Measurements from ENCODE around the gene BAK1. TPM values are rescaled to one million over a fixed set of nuclear protein-coding genes. Genes with fewer than 3 reads are reported as not detected.

Gene BAK1
- polyA plus RNA-seq, 1 donor (not counting 4 experiments of a cell fraction or from before 2014, with no cell fraction given) = 61.1 TPM

DNA sequence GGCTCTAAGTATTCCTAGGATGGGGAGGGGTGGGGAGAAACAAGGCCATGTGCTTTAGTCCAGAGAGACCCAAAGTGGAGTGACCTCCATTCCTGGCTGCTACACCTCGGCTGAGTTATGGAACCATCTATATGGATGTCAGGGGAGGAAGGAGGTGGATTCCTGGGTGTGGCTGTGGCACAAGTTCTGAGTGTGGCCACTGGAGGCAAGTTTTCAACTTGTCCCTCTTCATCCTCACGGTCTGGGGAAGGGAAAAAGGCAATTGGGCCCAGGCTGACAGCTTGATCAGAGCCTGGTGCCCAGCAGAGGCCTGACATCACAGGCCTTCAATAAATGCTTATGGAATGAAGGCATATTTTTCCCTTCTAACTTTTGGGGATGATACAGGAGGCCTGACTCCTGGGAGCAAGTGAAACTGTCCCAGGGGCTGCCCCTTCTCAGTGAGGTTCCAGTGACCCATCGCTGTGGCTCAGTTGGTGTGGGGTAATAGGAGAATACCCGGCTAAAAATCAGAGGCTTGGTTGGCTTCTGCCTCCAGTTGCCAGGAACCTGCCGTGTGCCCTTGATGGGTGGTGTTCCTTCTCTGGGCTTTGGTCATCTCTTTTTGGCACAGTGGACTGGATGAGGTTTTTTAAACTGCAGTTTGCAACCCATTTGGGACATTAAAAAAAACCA, 39.2 kb upstream of the BAK1 start:
- Histone ChIP-seq H3K36me3 (ENCODE audit: control insufficient read depth in 2 of 2, extremely low read depth in 1 of 2, insufficient read depth in 2 of 2, low read length in 2 of 2) (peaks cover 5 to 10% of the 10 kb centered on the region in 2 experiments), H3K4me2 (ENCODE audit: control insufficient read depth, extremely low read depth, insufficient read depth, low read depth, low read length) (peak overlapping the region; percentile 93), H3K27ac (ENCODE audit: control insufficient read depth, insufficient read depth, low read length) (peak overlapping the region; percentile 2), H3K9ac (ENCODE audit: control insufficient read depth, extremely low read depth, insufficient read depth, low read length) (no peak overlapping the region), H3K4me3 (ENCODE audit: control insufficient read depth in 2 of 3, extremely low read depth in 1 of 3, insufficient read depth in 2 of 3, low read depth in 1 of 3, low read length in 3 of 3) (no peak overlapping the region), H4K20me1 (ENCODE audit: control insufficient read depth, extremely low read depth, insufficient read depth, low read length) (peaks cover 8% of the 10 kb centered on the region), H3K9me1 (ENCODE audit: control insufficient read depth, extremely low read depth, insufficient read depth, low read length) (no peaks in the 10 kb centered on the region), H3K27me3 (ENCODE audit: control insufficient read depth, extremely low read depth, insufficient read depth, low read length) (no peaks in the 10 kb centered on the region), H3K9me3 (ENCODE audit: control insufficient read depth, low read depth, low read length) (no peaks in the 10 kb centered on the region), H2AFZ (ENCODE audit: control insufficient read depth, low read length) (no peak overlapping the region), H3K79me2 (ENCODE audit: control insufficient read depth, insufficient read depth, low read length) (peaks cover 31% of the 10 kb centered on the region), H3K4me1 (ENCODE audit: control insufficient read depth, extremely low read depth, insufficient read depth, low read length) (peaks cover 33% of the 10 kb centered on the region)
- FAIRE-seq = no peak
- dilution Hi-C loops (cut with MboI; ENCODE audit: extremely low pct_ligation_motif_present, low sequenced_read_pairs) = no loop called here
- no peak for DNase-seq (ENCODE audit: low read depth, low spot score)
- TF ChIP-seq EZH2 (IDR thresholded peaks at IDR 0.05; ENCODE audit: low read length) = no peak
- TF ChIP-seq, protein P1, sequence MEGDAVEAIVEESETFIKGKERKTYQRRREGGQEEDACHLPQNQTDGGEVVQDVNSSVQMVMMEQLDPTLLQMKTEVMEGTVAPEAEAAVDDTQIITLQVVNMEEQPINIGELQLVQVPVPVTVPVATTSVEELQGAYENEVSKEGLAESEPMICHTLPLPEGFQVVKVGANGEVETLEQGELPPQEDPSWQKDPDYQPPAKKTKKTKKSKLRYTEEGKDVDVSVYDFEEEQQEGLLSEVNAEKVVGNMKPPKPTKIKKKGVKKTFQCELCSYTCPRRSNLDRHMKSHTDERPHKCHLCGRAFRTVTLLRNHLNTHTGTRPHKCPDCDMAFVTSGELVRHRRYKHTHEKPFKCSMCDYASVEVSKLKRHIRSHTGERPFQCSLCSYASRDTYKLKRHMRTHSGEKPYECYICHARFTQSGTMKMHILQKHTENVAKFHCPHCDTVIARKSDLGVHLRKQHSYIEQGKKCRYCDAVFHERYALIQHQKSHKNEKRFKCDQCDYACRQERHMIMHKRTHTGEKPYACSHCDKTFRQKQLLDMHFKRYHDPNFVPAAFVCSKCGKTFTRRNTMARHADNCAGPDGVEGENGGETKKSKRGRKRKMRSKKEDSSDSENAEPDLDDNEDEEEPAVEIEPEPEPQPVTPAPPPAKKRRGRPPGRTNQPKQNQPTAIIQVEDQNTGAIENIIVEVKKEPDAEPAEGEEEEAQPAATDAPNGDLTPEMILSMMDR (optimal IDR thresholded peaks at IDR 0.05 in 1 of 3, IDR thresholded peaks at IDR 0.05 in 1 of 3, conservative IDR thresholded peaks at IDR 0.05 in 1 of 3; ENCODE audit: extremely low read depth in 1 of 3, insufficient read depth in 2 of 3, low read length in 3 of 3) = peak in 1 of 3 experiments; percentile 5

DNA sequence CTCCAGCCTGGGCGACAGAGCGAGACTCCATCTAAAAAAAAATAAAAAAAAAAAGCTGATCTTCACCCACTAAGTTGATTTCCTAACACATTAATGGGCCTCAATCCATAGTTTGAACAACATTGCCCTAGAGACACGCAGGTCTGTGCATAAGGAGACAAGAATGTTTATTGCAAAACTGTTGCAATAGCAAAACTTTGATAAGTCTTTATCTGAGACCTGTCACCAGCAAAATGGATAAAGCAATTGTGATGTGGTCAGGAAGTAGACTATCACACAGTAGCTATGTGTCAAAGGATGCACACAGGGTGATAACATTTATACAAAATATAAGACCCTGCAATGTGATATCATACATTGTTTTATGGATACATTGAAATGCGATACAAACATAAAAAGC, 36.8 kb upstream of the BAK1 start:
- Histone ChIP-seq H3K36me3 (ENCODE audit: control insufficient read depth in 2 of 2, extremely low read depth in 1 of 2, insufficient read depth in 2 of 2, low read length in 2 of 2) (no peaks in the 10 kb centered on the region), H3K4me3 (ENCODE audit: control insufficient read depth in 2 of 3, extremely low read depth in 1 of 3, insufficient read depth in 2 of 3, low read depth in 1 of 3, low read length in 3 of 3) (no peak overlapping the region), H3K27ac (ENCODE audit: control insufficient read depth, insufficient read depth, low read length) (no peak overlapping the region), H4K20me1 (ENCODE audit: control insufficient read depth, extremely low read depth, insufficient read depth, low read length) (no peaks in the 10 kb centered on the region), H3K4me1 (ENCODE audit: control insufficient read depth, extremely low read depth, insufficient read depth, low read length) (peaks cover 29% of the 10 kb centered on the region), H3K79me2 (ENCODE audit: control insufficient read depth, insufficient read depth, low read length) (peaks cover 7% of the 10 kb centered on the region), H2AFZ (ENCODE audit: control insufficient read depth, low read length) (no peak overlapping the region), H3K4me2 (ENCODE audit: control insufficient read depth, extremely low read depth, insufficient read depth, low read depth, low read length) (no peak overlapping the region), H3K9me3 (ENCODE audit: control insufficient read depth, low read depth, low read length) (no peaks in the 10 kb centered on the region), H3K9ac (ENCODE audit: control insufficient read depth, extremely low read depth, insufficient read depth, low read length) (no peak overlapping the region), H3K27me3 (ENCODE audit: control insufficient read depth, extremely low read depth, insufficient read depth, low read length) (no peaks in the 10 kb centered on the region), H3K9me1 (ENCODE audit: control insufficient read depth, extremely low read depth, insufficient read depth, low read length) (no peaks in the 10 kb centered on the region)
- FAIRE-seq (no peak), DNase-seq (ENCODE audit: low read depth, low spot score) (no peak)
- TF ChIP-seq, protein P1 (optimal IDR thresholded peaks at IDR 0.05 in 1 of 3, IDR thresholded peaks at IDR 0.05 in 1 of 3, conservative IDR thresholded peaks at IDR 0.05 in 1 of 3; ENCODE audit: extremely low read depth in 1 of 3, insufficient read depth in 2 of 3, low read length in 3 of 3) = no peak
- TF ChIP-seq EZH2 (IDR thresholded peaks at IDR 0.05; ENCODE audit: low read length) = no peak
- dilution Hi-C loops (cut with MboI; ENCODE audit: extremely low pct_ligation_motif_present, low sequenced_read_pairs) = no loop called here

Data from keratinocyte (primary cell).